Astrocyte of the hippocampus (primary cell): ENCODE data around the gene SAMD1.

Source experiments
- DNase-seq: peaks from one replicate; pipeline ENCODE4 v3.0.0; 2011; ENCODE audit warnings: low read depth, low spot score

Gene SAMD1

GRCh38 chr19:14113762-14114414 lies 23.3 kb upstream of the SAMD1 start:
- DNase-seq: no peak

DNA sequence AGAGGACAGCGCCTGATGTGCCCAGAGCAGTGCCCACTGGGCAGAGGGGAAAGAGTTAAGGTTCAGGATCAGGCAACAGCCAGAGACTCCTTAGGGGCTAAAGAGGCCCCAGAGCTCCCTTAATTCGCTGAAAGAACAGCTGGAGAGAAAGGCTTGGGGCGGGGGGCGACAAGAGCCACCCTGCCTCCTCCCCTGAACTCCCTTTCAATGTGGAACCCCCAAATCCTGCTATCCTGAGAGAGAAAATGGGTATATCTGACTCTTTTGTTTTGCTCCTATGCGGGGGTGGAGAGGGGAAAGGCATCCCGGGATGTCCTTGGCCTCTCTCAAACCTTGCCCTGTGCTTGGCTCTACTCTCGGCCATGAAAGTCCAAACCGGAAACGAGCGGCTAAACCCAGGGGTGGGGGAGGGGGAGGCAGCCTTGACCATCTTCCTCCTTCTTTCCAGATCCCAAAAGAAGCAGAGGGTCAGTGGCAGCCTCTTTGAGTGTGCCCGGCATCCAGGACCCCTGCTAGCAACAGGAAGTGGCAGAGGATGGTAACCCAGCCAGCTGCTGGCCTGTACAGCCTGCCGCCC lies 22.3 kb upstream of the SAMD1 start:
- no peak for DNase-seq

DNA sequence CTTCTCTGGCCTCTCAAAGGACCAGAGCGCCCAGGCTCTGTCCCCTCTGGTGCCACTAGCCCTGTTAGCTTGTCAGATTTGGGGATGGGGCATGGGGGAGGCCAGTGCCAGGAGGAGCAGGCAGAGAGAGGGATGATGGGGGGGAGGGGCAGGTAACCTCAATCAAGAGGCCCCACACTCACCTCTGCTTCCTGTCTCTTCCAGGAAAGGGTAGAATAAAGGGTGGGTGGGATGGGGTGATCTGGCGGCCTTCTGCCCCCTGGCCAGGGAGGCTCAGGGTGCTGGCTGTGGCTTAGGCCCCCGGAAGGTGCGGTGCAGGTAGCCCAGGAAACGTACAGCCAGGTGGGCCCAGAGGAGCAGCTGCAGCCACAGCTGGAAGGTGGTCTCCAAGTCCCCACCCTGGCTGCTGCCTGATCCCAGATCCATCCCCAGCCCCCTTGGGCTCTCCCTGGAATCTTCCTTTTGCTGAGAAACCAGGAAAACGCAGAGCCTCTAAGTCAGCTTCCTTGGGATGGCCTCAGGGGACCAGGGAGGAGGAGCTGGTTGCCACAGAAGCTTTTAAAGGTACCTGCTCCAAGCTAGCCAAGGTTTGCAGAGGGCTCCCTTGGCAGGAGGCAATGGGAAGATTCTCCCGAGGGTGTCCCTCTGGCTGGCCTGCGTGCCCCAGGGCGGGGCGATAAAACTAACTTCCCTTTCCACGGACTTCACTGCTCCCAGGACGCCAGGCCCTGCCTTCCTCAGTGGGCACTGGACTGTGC lies 21.7 kb upstream of the SAMD1 start:
- DNase-seq: no peak

DNA sequence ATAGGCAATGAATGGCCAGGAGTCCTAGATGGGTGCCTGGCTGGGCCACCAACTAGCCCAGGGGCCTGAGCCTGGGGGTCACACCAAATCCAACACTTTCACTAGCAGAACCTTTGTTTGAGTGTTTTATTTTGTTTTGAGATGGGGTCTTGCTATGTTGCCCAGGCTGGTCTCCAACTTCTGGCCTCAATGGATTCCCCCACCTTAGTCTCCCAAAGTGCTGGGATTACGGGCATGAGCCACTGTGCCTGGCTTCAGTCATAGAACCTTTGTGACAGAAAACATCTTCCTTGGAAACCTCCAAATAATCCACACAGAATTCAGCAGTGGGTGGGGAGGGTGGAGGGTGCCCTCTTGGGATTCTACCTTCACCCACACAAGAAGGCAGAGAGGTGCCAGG lies 20.9 kb upstream of the SAMD1 start:
- no peak for DNase-seq

- DNase-seq: no peak
Measured at GRCh38 chr19:14110650-14111049, 20.1 kb upstream of the SAMD1 start.

- peak; percentile 52 for DNase-seq
Measured at GRCh38 chr19:14107581-14108461, 17.3 kb upstream of the SAMD1 start.

- no peak for DNase-seq
Measured at GRCh38 chr19:14106840-14107239, 16.3 kb upstream of the SAMD1 start.

DNA sequence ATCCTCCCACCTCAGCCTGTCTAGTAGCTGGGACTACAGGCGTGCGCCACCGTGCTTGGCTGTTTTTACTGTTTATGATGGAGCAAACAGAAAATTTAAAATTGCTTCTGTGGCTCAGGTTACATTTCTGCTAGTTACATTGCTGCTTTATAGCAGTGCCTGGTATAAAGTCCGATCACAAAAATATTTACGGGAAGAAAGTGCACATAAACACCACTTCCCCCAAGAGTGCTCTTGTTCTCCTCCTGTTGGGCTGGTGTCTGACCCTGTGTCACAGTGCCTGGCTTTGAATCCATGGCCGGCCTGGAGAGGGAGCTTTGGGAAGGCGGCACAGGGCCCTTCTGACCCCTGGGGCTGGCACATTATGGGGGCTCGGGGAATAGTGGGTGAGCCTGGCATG lies 15.1 kb upstream of the SAMD1 start:
- DNase-seq: no peak

DNA sequence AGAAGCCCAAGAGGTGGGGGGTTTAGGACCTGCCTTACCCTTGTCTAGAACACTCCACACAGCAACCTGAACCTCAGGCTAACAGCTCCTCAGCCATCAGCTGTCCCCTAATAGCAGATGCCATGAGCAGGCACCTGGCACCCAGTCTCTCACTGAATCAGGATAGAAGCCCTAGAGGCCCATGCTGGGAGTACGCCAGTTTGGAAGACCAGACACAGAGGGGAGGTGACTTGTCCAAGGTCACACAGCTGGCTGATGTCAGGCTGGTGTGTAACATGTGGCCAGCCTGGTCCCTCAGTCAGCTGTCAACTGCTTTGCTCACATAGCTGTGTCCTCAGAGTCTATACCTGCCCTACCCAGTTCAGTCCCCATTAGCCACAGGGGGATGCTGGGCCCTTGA lies 12.8 kb upstream of the SAMD1 start:
- no peak for DNase-seq

DNA sequence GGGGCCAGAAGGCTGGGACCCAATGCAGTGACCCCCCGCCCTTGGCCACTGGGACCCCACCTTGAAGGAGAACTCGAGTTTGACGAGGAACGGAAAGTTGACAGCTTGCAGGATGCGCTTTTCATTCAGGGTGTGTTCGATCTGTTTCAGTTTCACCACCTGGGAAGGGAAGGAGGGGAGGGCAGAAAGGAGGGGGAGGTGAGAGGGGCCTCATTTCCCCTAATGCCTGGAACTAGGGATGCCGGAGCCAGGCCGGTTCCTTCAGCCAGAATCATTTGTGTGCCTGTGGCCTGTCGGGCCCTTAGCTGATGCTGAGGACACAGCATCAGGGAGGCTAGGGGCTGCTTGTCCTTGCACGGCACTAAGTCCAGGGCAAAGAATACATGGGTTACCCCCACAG lies 12.2 kb upstream of the SAMD1 start:
- DNase-seq: no peak

GRCh38 chr19:14102102-14102696 lies 11.6 kb upstream of the SAMD1 start:
- DNase-seq: no peak

DNA sequence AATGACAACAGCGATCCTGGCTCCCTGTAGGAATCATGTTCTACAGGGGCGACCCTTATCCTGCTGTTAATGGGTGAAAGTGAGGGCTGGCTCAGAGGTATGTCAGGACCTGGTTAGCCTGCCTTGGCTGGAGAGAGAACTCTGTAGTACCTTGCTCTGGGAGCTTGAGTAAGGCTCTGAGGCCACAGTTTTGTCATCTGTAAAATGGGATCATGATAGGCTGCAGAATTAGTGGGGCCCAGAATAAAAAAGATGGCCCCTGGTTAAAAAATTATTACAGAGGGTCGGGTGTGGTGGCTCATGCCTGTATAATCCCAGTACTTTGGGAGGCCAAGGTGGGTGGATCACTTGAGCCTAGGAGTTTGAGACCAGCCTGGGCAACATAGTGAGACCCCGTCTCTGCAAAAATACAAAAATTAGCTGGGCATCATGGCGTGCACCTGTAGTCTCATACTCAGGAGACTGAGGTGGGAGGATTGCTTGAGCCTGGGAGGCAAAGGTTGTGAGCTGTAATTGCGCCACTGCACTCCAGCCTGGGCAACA lies 10.5 kb upstream of the SAMD1 start:
- no peak for DNase-seq

DNA sequence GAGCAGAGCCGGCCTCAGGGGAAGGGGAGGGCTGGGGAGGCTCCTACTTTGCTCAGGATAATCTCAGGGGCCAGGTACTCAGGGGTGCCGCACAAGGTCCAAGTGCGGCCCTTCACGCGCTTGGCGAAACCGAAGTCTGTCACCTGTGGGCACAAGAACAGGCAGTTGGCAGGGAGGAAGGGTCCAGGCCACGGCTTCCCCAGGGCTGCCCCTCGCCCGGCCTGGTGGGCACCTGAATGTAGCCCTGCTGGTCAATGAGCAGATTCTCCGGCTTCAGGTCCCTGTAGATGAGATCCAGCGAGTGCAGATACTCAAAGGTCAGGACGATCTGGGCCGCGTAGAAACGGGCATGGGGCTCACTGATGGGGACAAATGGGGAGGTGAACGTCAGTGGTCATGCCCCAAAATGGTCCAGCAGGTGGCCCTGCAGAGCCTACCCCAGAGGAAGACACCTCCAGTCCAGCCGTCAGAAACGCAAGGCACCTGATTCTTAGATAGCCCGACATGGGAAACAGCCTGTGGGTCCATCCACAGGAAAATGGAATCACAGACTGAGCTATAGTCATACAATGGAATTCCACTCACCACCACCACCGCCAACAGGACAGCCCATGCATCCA lies 7.1 kb upstream of the SAMD1 start:
- DNase-seq: peak; percentile 21

- DNase-seq: no peak
Measured at GRCh38 chr19:14096272-14096992, 5.9 kb upstream of the SAMD1 start.

DNA sequence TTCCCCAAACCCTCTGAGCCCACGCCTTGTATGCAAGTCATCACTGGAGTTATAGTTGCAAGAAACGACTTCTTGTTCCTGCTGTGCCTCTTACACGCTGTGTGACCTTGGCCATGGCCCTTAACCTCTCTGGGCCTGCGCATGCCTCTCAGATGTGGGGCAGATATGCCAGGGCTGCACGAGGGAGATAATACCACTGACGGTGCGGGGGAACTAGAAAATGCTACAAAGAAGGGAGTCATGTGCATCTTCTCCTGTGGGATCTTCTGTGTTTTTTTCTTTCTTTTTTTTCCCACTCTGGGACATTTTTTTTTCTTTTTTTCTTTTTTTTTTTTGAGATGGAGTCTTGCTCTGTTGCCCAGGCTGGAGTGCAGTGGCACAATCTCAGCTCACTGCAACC lies 4.3 kb upstream of the SAMD1 start:
- no peak for DNase-seq

DNA sequence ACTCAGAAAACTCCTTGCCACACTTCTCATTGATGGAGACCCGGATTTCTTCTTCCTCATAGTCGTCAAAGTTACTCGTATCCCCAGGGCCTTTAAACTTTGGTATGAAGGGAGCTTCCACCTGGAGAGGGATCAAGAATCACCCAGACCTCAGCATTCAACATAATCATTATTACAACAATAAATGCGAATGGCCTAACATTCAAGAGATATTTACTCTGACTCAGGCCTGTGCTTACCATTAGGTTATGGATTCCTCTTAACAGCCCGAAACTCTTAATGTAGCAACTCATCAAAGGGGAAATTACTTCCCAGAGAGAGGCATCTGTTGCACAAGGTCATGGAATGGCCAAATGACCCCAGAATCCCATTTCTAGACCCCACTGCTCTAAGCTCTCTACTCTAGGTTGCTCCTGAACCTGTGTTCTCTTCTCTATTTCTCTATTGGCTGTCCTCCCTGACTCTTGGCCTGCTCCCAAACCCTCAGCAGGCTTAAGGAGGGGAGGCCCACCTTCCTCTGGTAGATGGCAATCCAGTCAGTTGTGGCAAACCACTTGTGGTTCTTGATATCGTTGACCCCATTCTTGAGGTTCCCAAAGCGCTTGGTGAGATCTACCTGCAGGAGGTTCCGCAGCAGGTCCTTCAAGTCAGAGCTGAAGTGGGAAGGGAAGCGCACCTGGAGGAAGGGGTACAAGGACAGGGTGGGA lies 2.7 kb upstream of the SAMD1 start:
- DNase-seq: no peak

GRCh38 chr19:14091813-14092462 lies 1.4 kb upstream of the SAMD1 start:
- DNase-seq: peak; percentile 18

DNA sequence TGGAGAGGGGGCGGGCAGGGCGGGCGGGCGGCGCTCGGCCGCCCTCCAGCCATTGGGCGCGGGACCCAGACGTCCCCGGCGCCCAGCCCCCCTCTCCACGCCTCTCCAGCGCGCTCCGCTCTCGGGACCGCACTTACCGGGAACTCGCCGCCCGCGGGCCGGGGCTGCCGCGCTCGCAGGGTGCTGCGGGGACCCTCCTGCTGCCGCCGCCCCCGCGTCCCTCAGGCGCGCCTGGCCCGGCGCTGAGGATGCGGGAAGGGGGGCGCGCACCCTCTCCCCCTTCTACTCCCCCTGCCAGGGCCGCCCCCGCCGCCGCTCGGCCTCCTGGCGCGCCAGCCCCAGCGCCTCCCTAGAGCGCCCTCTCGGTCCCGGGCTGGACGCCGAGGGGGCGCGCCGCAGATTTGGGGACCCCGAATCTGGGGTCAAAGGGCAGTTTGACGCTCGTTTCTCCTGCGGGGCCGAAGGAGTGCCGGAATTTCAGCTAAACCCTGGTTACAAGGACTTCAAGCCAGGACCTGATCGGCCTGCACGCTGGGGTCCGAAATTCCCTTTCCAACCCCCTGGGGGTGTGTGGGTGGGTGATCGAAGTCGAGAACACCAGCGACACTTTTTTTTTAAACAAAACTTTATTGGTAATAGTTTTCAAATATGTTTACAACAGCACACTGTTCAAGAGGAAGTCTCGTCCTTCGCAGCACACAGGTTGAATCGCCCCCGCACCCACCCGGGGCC lies 696 bp upstream of the SAMD1 start:
- peak; percentile 72 for DNase-seq
